K562 treated with DMSO at 1 percent for 24 hours (cell line): ENCODE results near the gene ATL2. TPM values are rescaled to one million over a fixed set of nuclear protein-coding genes. Genes with fewer than 3 reads are reported as not detected.

Experiments used
- total RNA-seq: library from RNA; unstranded; fragments of 300-600 nt; gene quantifications from 2 replicates; pipeline ENCODE4 v1.2.3, GENCODE V29; 2022; ENCODE audit warnings: low read depth; ENCODE audit not compliant: insufficient read depth

The ATL2 gene
- 48.6 and 52.1 TPM in 2 replicates for total RNA-seq

DNA sequence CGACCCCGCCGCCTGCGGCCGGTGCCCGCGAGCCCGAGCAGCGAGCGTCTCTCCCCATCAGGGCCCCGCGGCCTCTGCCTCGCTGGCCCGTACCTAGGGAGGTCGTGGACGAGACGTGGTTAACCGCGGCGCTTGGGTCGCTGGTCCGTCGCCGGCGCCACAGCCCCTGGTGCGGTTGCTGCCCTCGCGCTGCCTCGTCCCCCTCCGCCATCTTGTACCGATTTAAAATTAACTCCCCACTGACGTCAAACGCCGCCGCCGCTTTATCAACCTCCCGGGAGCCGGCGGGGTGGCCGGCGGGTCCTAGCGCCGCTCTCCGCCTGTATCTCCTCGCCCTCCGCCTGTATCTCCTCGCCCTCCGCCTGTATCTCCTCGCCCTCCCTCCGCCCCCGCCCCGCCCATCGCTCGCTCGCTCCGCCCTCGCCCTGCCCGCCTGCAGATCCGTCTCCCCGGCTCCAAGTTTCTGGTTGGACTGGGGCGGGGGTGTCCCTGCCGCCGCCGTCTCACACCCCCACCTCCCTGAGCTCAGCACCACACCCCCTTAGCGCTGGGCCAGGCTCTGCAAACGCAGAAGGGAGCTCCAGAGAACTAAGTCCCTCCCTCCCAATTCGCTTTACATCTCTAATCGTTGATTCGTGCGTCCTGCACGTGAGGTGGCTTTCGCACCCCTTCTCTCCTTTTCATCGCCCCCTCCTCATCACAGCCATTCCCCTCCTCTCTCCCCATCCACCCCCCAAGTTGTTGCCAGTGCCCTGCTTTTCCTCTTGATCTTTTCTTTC, at the start of gene ATL2:
Gene ATL2 (minus strand): TSS at position 224 of the 779 bp plus-strand sequence. CDS start 13 bp downstream, at position 211.

Other genes with a start within 250 kb of the ATL2 start
- gene HNRNPLL, start 225.7 kb upstream of the ATL2 start, total RNA-seq = 31.6 and 32.2 TPM in 2 replicates